ENCODE data around the gene PRM1.

Gene PRM1

DNA sequence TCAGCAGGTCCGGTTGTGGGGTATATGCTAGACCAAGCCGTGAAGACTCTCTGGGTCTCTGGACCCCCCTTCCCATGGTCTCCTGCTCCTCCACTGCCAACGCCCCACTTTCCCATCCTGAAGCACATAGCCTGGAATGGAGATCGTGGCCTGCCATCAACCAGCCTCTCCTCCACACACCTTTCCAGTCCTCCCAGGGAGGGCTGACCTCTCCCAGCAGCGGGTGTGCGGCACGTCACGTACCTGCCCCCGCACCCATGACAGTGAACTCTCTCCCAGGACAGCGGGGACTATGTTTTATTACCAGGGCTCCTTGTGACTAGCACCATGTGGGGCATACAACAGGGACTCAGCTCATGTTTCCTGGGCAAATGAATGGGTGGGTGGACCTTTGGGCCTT is 9.5 kb downstream of the PRM1 start:
- DNase-seq, result no peak

DNA sequence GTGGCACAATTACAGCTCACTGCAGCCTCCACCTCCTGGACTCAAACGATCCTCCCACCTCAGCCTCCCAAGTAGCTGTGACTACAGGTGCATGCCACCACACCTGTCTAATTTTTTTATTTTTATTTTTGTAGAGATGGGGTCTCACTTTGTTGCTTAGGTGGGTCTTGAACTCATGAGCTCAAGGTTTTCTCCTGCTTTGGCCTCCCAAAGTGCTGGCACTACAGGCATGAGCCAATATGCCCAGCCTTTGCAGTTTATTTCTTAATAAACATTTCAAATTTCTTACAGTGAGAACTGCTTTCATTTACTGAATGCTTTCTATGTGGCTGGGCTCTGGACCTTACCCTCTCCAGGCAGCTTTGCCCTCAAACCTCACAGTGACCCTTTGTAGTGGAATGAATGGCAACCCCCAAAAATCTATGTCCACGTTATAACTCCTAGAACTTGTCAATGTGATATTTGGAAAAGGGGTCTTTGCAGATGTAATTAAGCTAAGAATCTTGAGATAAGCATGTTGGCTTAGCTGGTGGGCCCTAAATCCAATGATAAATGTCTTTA is 10.4 kb downstream of the PRM1 start:
- DNase-seq, result no peak

DNA sequence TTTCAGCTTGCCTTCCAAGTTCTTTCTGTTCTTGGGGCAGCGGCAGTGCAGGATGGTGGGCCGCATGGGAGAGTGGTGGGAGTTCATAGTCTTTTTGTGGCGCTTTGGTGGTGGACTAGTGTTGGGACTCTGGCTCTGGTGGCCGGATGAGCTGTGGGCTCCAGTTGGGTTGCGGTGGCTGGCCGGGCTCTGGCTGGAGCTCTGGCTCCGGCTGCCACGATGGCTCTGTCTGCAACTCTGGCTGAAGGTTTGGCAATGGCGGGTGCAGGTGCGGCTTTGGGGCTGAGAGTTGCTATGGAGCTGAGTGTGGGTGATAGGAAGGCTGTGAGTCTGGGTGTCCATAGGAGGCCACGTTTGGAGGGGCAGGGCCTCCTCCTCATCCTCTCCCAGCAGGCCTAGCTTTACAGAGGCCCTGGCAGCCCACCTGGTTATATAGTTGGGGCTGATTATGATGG is 12.2 kb downstream of the PRM1 start, which contains the start of gene TNP2:
TSS of gene TNP2 (minus strand) at position 405 of the 455 bp plus-strand sequence. CDS start at position 342, 63 bp downstream.
- DNase-seq, result no peak

- no peak for DNase-seq
Observed at GRCh38 chr16:11265124-11265523, 16.0 kb downstream of the PRM1 start.

DNA sequence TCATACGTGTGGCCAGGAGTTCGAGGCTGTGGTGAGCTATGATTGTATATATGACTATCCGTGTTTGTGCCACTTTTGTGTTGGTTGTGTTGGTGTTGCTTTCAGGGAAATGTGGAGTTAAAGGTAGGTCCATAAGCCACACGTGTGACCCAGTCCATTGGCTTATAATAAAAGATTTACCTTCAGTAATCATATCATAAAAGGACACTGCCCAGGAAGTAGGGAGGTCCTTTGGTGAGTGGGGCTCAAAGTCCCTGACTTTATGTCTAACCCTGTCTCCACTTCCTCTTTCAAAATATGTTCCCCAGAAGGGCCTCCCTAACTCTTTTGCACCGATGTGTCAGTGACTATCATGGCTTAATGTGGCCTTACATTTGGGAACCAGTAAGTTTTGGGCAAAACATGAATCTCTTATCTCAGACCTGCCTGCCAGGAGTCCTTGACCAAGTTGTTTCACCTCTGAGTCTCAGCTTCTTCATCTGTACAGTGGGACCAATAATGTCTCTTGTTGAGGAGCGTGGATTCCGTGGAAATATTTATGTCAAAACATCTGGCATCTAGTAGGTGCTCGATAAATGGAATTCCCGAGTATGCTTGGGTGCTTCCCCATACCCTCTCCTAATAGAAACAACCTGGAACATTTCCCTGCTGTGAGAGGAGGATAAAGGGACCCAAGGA is 16.8 kb downstream of the PRM1 start:
- DNase-seq, result no peak

DNA sequence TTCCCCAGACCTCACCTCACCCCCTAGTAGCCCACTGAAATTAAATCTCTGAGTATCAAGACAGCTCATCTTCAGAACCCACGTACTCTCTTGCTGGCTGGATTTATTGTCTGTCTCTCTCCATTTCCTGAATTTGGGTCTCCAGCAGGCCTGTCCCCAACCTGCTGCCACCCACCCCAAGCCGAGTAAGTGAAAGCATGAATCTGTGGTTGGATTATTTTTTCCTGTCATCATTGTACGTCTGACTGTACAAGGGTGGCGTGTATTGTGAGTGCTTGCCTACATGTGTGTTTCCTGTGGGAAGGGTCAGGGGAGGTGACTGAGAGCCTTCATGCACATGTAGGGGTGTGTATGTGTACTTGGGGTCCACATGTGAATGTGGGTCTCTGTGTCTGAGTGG is 17.4 kb downstream of the PRM1 start:
- DNase-seq, result no peak

GRCh38 chr16:11262915-11263314 is 18.2 kb downstream of the PRM1 start:
- no peak for DNase-seq

GRCh38 chr16:11260596-11260966 is 20.5 kb downstream of the PRM1 start:
- no peak for DNase-seq

- DNase-seq, result no peak
Observed at GRCh38 chr16:11259655-11260595, 21.2 kb downstream of the PRM1 start.

DNA sequence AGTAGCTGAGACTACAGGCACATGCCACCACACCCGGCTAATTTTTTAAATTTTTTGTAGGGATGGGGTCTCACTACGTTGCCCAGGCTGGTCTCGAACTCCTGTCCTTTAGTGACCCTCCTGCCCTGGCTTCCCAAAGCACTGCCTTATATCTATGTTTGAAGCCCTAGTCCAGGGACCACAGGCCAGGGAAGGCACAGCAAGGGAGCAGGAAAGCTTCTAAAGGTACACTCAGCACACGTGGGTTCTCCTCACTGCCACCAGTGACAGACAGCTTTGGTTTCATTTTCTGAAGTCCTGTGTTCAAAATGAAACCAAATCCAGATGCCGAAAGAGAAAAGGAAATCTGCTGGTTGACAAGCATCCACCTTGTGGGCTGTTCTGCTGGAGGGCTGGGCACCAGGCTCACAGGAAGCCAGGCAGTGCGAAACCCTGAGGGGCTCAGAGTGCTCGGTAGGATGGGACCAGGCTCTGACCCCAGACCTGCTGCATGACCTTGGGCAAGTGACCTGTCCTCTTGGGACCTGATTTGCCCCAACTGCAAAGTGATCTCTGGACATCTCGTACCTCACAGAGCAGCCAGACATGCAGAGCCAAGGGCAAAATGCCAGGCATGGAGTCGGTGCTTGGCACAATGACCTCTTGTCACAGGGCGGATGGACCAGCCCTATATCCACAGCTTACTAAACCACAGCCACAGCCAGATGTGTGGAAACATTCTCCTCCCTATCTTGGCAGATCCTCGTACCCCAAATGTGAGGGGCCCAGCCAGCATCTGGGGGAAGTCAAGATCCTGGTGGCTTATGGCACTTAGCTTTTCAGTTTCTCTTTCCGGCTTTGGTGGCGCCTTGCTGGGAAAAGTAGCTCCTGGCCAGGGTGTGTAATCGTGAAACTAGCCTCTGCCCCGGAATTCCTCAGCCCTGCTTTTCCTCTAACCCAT is 22.3 kb downstream of the PRM1 start:
- no peak for DNase-seq

DNA sequence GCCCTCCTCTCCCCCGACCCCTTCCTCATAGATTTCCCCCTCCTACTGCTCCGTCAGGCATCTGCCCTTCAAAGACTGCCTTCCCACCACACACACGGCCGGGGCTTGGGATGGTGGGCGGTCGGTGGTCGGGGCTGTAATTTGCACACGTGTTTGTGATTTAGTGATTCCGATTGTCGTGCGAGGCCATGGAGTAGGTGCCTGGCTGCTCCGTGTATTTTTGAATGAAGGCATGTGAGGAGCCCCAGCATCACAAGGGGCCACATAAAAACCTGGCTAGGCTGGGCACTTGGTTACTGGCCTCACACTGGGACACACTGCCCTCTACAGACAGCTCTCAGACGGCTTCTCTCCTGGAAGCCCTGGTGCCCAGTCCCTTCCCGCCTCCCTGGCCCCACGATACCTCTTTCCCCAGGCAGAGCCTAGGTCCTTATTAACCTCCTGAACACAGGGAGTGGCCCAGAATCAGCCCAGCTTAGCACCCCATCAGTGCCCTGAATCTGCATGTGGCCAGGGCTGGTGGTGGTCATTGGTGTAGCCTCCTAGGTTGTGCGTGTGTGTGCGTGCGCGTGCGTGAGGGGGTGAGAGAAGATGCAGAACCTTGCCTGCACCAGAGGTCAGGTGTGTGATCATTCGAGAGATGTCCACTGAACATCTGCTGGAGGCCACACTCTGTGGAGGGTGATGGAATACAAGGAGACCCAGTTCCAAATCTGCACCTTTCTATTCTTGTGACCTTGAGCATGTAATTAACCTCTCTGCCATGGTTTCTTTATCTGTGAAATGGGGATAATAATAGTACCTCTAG is 23.8 kb downstream of the PRM1 start:
- DNase-seq, result peak; percentile 34

- peak; percentile 21 for DNase-seq
Observed at GRCh38 chr16:11256661-11257130, 24.4 kb downstream of the PRM1 start.

- peak; percentile 82 for DNase-seq
Observed at GRCh38 chr16:11255737-11256660, 25.1 kb downstream of the PRM1 start, which contains the start of gene SOCS1. SOCS1 (minus strand) TSS chr16:11256204; CDS start chr16:11255478, 726 bp downstream.

DNA sequence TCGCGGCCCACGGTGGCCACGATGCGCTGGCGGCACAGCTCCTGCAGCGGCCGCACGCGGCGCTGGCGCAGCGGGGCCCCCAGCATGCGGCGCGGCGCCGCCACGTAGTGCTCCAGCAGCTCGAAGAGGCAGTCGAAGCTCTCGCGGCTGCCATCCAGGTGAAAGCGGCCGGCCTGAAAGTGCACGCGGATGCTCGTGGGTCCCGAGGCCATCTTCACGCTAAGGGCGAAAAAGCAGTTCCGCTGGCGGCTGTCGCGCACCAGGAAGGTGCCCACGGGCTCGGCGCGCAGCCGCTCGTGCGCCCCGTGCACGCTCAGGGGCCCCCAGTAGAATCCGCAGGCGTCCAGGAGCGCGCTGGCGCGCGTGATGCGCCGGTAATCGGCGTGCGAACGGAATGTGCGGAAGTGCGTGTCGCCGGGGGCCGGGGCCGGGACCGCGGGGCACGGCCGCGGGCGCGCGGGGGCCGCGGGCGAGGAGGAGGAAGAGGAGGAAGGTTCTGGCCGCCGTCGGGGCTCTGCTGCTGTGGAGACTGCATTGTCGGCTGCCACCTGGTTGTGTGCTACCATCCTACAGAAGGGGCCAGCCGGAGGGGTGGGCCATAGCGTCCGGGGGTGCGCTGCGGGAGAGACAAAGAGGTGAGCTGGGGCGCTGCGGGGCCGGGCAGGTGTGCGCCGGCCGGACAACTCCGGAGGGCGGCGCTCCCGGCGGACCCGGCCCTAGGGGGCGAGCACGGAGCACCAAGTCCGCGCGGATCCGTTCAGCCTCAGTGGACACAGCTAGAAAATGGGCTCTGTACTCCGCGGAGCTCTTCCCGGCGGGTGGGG is 26.0 kb downstream of the PRM1 start:
- peak; percentile 56 for DNase-seq

GRCh38 chr16:11253995-11254912 is 26.9 kb downstream of the PRM1 start:
- no peak for DNase-seq

GRCh38 chr16:11253009-11253994 is 27.8 kb downstream of the PRM1 start:
- DNase-seq, result peak; percentile 49

GRCh38 chr16:11252482-11252931 is 28.6 kb downstream of the PRM1 start:
- DNase-seq, result no peak
